SU-DHL-6 (cell line): ENCODE results near the gene FUBP1.

Experiments used
- H2AFZ ChIP-seq: fragments of 200-600 bp; sonication (generic); 2 replicates; pipeline ENCODE4 v1.6.1; 2014; ENCODE audit warnings: low read depth, mild to moderate bottlenecking, moderate library complexity, mixed read lengths, antibody characterized with exemption, low read length; ENCODE audit not compliant: severe bottlenecking
- H3F3A ChIP-seq: fragments of 200-600 bp; shearing (Covaris generic); 2 replicates; pipeline ENCODE4 v1.6.0; 2016; ENCODE audit warnings: antibody characterized with exemption, mild to moderate bottlenecking; ENCODE audit not compliant: insufficient read depth
- H3K27ac ChIP-seq: fragments of 200-600 bp; sonication (generic); 2 replicates; pipeline ENCODE4 v1.5.1; 2016; ENCODE audit warnings: low read depth, mild to moderate bottlenecking, low read length, moderate library complexity, mixed read lengths
- H3K27me3 ChIP-seq: fragments of 200-600 bp; sonication (generic), shearing (Covaris generic); 2 replicates; pipeline ENCODE4 v1.6.0; 2014; ENCODE audit warnings: mild to moderate bottlenecking, low read length
- H3K36me3 ChIP-seq: fragments of 200-600 bp; sonication (generic); 2 replicates; pipeline ENCODE4 v1.6.1; 2014; ENCODE audit warnings: mild to moderate bottlenecking, low read length, mixed read lengths
- H3K4me2 ChIP-seq: fragments of 300-600, 200-600 bp; shearing (Covaris generic), sonication (generic); 2 replicates; pipeline ENCODE4 v1.6.0; 2014; ENCODE audit warnings: low read length, low read depth, mild to moderate bottlenecking; ENCODE audit not compliant: poor library complexity, severe bottlenecking
- H3K4me3 ChIP-seq: fragments of 200-600 bp; sonication (generic); 2 replicates; pipeline ENCODE4 v1.5.1; 2014; ENCODE audit warnings: antibody characterized with exemption, low read length, mild to moderate bottlenecking, mixed read lengths; ENCODE audit not compliant: insufficient read depth, poor library complexity, severe bottlenecking
- H3K79me2 ChIP-seq: fragments of 200-600 bp; sonication (generic); 2 replicates; pipeline ENCODE4 v1.6.1; 2014; ENCODE audit warnings: mild to moderate bottlenecking, low read length, moderate library complexity; ENCODE audit not compliant: insufficient read depth
- H3K9ac ChIP-seq: fragments of 200-600 bp; sonication (generic); 2 replicates; pipeline ENCODE4 v1.7.0; 2014; ENCODE audit warnings: mild to moderate bottlenecking, low read length
- H3K9me2 ChIP-seq: fragments of 200-600 bp; sonication (generic); replicated peaks from 2 replicates; pipeline ENCODE4 v1.6.1; 2014; ENCODE audit warnings: low read length; ENCODE audit not compliant: insufficient read depth
- H3K9me3 ChIP-seq: fragments of 200-600 bp; sonication (generic); 2 replicates; pipeline ENCODE4 v1.6.1; 2014; ENCODE audit warnings: low read length, mixed read lengths; ENCODE audit not compliant: insufficient read depth
- H4K20me1 ChIP-seq: fragments of 200-600 bp; sonication (generic); 2 replicates; pipeline ENCODE4 v1.6.1; 2014; ENCODE audit warnings: low read depth, mild to moderate bottlenecking, antibody characterized with exemption, low read length, moderate library complexity, mixed read lengths
- CTCF ChIP-seq: fragments of 200-600 bp; sonication (generic); IDR thresholded peaks from one replicate; pipeline ENCODE4 v1.5.1; 2017; ENCODE audit warnings: antibody characterized with exemption, mild to moderate bottlenecking, low read length, moderate library complexity; ENCODE audit not compliant: insufficient read depth, poor library complexity, severe bottlenecking
- EZH2phosphoT487 ChIP-seq: fragments of 200-600 bp; sonication (generic), shearing (Covaris generic); conservative IDR thresholded peaks from 2 replicates; pipeline ENCODE4 v1.6.1; 2018; ENCODE audit warnings: mild to moderate bottlenecking, antibody characterized with exemption, low read length, moderate library complexity, mixed read lengths

The FUBP1 gene

GRCh38 chr1:77899647-77900320 lies 79.1 kb downstream of the FUBP1 start:
- H4K20me1 ChIP-seq = no peaks in the 10 kb centered on the region
- no peaks in the 10 kb centered on the region for H3F3A ChIP-seq
- H3K9ac ChIP-seq = no peak overlapping the region
- H2AFZ ChIP-seq = no peak overlapping the region
- H3K4me2 ChIP-seq = no peak overlapping the region
- TF ChIP-seq CTCF (no peak), EZH2phosphoT487 (no peak)
- no peaks in the 10 kb centered on the region for H3K27me3 ChIP-seq
- H3K27ac ChIP-seq = no peak overlapping the region
- no peaks in the 10 kb centered on the region for H3K36me3 ChIP-seq
- H3K79me2 ChIP-seq = no peaks in the 10 kb centered on the region
- no peaks in the 10 kb centered on the region for H3K9me2 ChIP-seq
- no peak overlapping the region for H3K4me3 ChIP-seq
- H3K9me3 ChIP-seq = no peaks in the 10 kb centered on the region
